HepG2 (cell line): ENCODE results near the gene MAP2K1. TPM values are rescaled to one million over a fixed set of nuclear protein-coding genes. Genes with fewer than 3 reads are reported as not detected.

ENCODE experiments used
- ASH2L ChIP-seq: fragments of 300-600, 200-600 bp; sonication (generic); IDR thresholded peaks from 2 replicates; pipeline ENCODE4 v1.7.0; 2017; ENCODE audit warnings: low read depth, mild to moderate bottlenecking, moderate library complexity, mixed read lengths, low read length; ENCODE audit not compliant: insufficient read length
- ESRRA ChIP-seq: sonication (generic); formaldehyde crosslinking; IDR thresholded peaks from 2 replicates; pipeline ENCODE4 v1.5.1; 2020; ENCODE audit warnings: mild to moderate bottlenecking, low read depth, missing genetic modification reagents
- HIVEP1 ChIP-seq: sonication (generic); formaldehyde crosslinking; IDR thresholded peaks from 2 replicates; pipeline ENCODE4 v1.4.0; 2020; ENCODE audit warnings: mild to moderate bottlenecking, missing genetic modification reagents
- HNRNPK ChIP-seq: fragments of 200-400 bp; formaldehyde crosslinking; IDR thresholded peaks from 2 replicates; pipeline ENCODE4 v1.6.1; 2018; ENCODE audit warnings: low read length, low read depth, moderate library complexity, mild to moderate bottlenecking; ENCODE audit not compliant: poor library complexity, severe bottlenecking
- HNRNPUL1 ChIP-seq: fragments of 200-400 bp; formaldehyde crosslinking; IDR thresholded peaks from 2 replicates; pipeline ENCODE4 v1.6.1; 2017; ENCODE audit warnings: low read depth, mild to moderate bottlenecking, low read length, moderate library complexity
- KDM6A ChIP-seq: IDR thresholded peaks from 2 replicates; pipeline ENCODE4 v1.6.1; 2016; ENCODE audit warnings: low read depth
- MED1 ChIP-seq: sonication (generic); formaldehyde crosslinking; IDR thresholded peaks from 2 replicates; pipeline ENCODE4 v1.4.0; 2020; ENCODE audit warnings: missing genetic modification reagents
- RXRB ChIP-seq: IDR thresholded peaks from 2 replicates; pipeline ENCODE4 v1.6.1; 2016; ENCODE audit warnings: borderline replicate concordance, missing genetic modification reagents, missing compliant biosample characterization
- SMAD1 ChIP-seq: sonication (generic); formaldehyde crosslinking; IDR thresholded peaks from 2 replicates; pipeline ENCODE4 v1.4.0; 2020; ENCODE audit warnings: missing genetic modification reagents, low read depth, mild to moderate bottlenecking, borderline replicate concordance
- TAF1 ChIP-seq: sonication (generic); formaldehyde crosslinking; IDR thresholded peaks from 2 replicates; pipeline ENCODE4 v1.4.0; 2020; ENCODE audit warnings: missing genetic modification reagents
- USF2 ChIP-seq, 2 experiments: sonication (generic) in 1 of 2; formaldehyde crosslinking in 1 of 2; IDR thresholded peaks; 2 replicates each; pipeline versions ENCODE4 v1.5.1 to v1.6.1; 2011 to 2020; ENCODE audit warnings: borderline replicate concordance in 1 of 2, low read depth in 1 of 2, low read length in 1 of 2, mild to moderate bottlenecking in 1 of 2, missing genetic modification reagents in 1 of 2, moderate library complexity in 1 of 2
- ZIK1 ChIP-seq: sonication (generic); formaldehyde crosslinking; IDR thresholded peaks from 2 replicates; pipeline ENCODE4 v1.5.0; 2020; ENCODE audit warnings: mild to moderate bottlenecking, low read depth, missing genetic modification reagents, borderline replicate concordance
- ZNF350 ChIP-seq: sonication (generic); formaldehyde crosslinking; IDR thresholded peaks from 2 replicates; pipeline ENCODE4 v1.4.0; 2020; ENCODE audit warnings: mild to moderate bottlenecking, low read depth, missing genetic modification reagents, borderline replicate concordance
- ZNF550 ChIP-seq: sonication (generic); formaldehyde crosslinking; IDR thresholded peaks from 2 replicates; pipeline ENCODE4 v1.4.0; 2020; ENCODE audit warnings: mild to moderate bottlenecking, missing genetic modification reagents, borderline replicate concordance
- polyA plus RNA-seq, 8 experiments: library from polyadenylated mRNA; depleted of rRNA in 3 of 8; stranded (reverse) in 7 of 8; unstranded in 1 of 8; fragments of >200 nt; fragmentation: Illumina TruSeq in 4 of 8; extraction: Trizol in 4 of 8; gene quantifications; 2 replicates each; pipeline versions ENCODE4 v1.2.1 to v1.2.3, GENCODE V29; 2011 to 2016; ENCODE audit warnings: low read depth in 4 of 8, missing spikeins in 1 of 8, mixed read lengths in 1 of 8; ENCODE audit not compliant: insufficient read depth in 1 of 8
- total RNA-seq, 5 experiments: library from RNA; depleted of rRNA; stranded (reverse); fragments of >200 nt; fragmentation: Illumina TruSeq; extraction: Trizol; gene quantifications; 2 replicates each; pipeline ENCODE4 v1.2.3, GENCODE V29; 2016; ENCODE audit warnings: low read depth in 1 of 5
- TF ChIP-seq, protein P1 (sequence below): sonication (generic); formaldehyde crosslinking; IDR thresholded peaks from 2 replicates; pipeline ENCODE4 v1.4.0; 2020; ENCODE audit warnings: missing genetic modification reagents
- TF ChIP-seq, protein P2 (sequence below): IDR thresholded peaks from 2 replicates; pipeline ENCODE4 v1.6.1; 2018; ENCODE audit warnings: missing genetic modification reagents, mild to moderate bottlenecking, missing compliant biosample characterization
- TF ChIP-seq, protein P3 (sequence below): sonication (generic); formaldehyde crosslinking; IDR thresholded peaks from 2 replicates; pipeline ENCODE4 v1.4.0; 2020; ENCODE audit warnings: mild to moderate bottlenecking, missing genetic modification reagents

The MAP2K1 gene
- total and polyA plus RNA-seq, 2 of the 13 experiments (the other 11 are each of a cell fraction or from before 2014, with no cell fraction given) = 24.1 to 49.2 TPM

- TF ChIP-seq TAF1 = no peak
- peak; percentile 62 for TF ChIP-seq MED1 (CRISPR knock-in tag)
- TF ChIP-seq, protein P1, sequence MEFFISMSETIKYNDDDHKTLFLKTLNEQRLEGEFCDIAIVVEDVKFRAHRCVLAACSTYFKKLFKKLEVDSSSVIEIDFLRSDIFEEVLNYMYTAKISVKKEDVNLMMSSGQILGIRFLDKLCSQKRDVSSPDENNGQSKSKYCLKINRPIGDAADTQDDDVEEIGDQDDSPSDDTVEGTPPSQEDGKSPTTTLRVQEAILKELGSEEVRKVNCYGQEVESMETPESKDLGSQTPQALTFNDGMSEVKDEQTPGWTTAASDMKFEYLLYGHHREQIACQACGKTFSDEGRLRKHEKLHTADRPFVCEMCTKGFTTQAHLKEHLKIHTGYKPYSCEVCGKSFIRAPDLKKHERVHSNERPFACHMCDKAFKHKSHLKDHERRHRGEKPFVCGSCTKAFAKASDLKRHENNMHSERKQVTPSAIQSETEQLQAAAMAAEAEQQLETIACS = no peak
- no peak for TF ChIP-seq HIVEP1
- peak; percentile 45 for TF ChIP-seq ASH2L
- TF ChIP-seq HNRNPK = no peak
- TF ChIP-seq ZNF350 (CRISPR knock-in tag) = no peak
- TF ChIP-seq, protein P2, sequence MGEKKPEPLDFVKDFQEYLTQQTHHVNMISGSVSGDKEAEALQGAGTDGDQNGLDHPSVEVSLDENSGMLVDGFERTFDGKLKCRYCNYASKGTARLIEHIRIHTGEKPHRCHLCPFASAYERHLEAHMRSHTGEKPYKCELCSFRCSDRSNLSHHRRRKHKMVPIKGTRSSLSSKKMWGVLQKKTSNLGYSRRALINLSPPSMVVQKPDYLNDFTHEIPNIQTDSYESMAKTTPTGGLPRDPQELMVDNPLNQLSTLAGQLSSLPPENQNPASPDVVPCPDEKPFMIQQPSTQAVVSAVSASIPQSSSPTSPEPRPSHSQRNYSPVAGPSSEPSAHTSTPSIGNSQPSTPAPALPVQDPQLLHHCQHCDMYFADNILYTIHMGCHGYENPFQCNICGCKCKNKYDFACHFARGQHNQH (CRISPR knock-in tag) = peak; percentile 50; the same call in 1 of the 2 replicates
- 0 out of 2 replicates have a peak, but pooled peaks have one; percentile 25 for TF ChIP-seq KDM6A (CRISPR knock-in tag)
- no peak for TF ChIP-seq USF2 (IDR thresholded peaks at IDR 0.05; ENCODE audit: low read depth, low read length)
- TF ChIP-seq USF2 (CRISPR knock-in tag; IDR thresholded peaks at IDR 0.05; ENCODE audit: borderline replicate concordance) = no peak
- TF ChIP-seq SMAD1 (CRISPR knock-in tag) = no peak
- no peak for TF ChIP-seq ZNF550 (CRISPR knock-in tag)
- no peak for TF ChIP-seq ZIK1 (CRISPR knock-in tag)
- TF ChIP-seq RXRB (CRISPR knock-in tag) = peak; percentile 73; the same call in 1 of the 2 replicates
- no peak for TF ChIP-seq ESRRA (CRISPR knock-in tag)
- no peak for TF ChIP-seq HNRNPUL1
- TF ChIP-seq, protein P3, sequence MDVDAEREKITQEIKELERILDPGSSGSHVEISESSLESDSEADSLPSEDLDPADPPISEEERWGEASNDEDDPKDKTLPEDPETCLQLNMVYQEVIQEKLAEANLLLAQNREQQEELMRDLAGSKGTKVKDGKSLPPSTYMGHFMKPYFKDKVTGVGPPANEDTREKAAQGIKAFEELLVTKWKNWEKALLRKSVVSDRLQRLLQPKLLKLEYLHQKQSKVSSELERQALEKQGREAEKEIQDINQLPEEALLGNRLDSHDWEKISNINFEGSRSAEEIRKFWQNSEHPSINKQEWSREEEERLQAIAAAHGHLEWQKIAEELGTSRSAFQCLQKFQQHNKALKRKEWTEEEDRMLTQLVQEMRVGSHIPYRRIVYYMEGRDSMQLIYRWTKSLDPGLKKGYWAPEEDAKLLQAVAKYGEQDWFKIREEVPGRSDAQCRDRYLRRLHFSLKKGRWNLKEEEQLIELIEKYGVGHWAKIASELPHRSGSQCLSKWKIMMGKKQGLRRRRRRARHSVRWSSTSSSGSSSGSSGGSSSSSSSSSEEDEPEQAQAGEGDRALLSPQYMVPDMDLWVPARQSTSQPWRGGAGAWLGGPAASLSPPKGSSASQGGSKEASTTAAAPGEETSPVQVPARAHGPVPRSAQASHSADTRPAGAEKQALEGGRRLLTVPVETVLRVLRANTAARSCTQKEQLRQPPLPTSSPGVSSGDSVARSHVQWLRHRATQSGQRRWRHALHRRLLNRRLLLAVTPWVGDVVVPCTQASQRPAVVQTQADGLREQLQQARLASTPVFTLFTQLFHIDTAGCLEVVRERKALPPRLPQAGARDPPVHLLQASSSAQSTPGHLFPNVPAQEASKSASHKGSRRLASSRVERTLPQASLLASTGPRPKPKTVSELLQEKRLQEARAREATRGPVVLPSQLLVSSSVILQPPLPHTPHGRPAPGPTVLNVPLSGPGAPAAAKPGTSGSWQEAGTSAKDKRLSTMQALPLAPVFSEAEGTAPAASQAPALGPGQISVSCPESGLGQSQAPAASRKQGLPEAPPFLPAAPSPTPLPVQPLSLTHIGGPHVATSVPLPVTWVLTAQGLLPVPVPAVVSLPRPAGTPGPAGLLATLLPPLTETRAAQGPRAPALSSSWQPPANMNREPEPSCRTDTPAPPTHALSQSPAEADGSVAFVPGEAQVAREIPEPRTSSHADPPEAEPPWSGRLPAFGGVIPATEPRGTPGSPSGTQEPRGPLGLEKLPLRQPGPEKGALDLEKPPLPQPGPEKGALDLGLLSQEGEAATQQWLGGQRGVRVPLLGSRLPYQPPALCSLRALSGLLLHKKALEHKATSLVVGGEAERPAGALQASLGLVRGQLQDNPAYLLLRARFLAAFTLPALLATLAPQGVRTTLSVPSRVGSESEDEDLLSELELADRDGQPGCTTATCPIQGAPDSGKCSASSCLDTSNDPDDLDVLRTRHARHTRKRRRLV = no peak
Observed at GRCh38 chr15:66452971-66453580, 66.4 kb downstream of the MAP2K1 start (continued).
